Hypothalamus (tissue), 51 donors: ENCODE results near the gene DEFB131B.
"Not testable (repeated sequence)": the region's sequence is repeated elsewhere in the genome, so short reads cannot be mapped to it uniquely, and the experiment has no call there.

ENCODE experiments used
- DNase-seq, 51 donors: peaks; one replicate each; lab custom pipeline; 2025; lab: John Stamatoyannopoulos, UW

Gene DEFB131B

DNA sequence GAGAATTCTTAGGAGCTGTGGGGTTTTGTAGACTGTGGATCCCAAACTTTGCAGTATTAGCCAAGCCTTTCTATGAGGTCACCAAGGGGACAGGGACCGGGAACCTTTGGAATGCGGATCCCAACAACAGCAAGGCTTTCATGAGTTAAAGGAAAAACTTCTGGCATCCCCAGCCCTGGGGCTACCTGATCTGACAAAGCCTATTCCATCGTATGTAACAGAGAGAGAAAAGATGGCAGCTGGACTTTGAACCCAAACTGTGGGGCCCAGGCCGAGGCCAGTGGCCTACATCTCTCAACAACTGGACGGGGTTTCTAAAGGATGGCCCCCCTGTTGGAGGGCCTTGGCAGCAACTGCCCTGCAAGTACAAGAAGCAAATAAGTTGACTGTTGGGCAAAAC, 32.5 kb downstream of the DEFB131B start:
- not testable (repeated sequence) for DNase-seq

- DNase-seq = not testable (repeated sequence)
Measured at GRCh38 chr11:71911321-71911985, 33.2 kb downstream of the DEFB131B start.

GRCh38 chr11:71911986-71912340, 33.7 kb downstream of the DEFB131B start:
- not testable (repeated sequence) for DNase-seq

DNA sequence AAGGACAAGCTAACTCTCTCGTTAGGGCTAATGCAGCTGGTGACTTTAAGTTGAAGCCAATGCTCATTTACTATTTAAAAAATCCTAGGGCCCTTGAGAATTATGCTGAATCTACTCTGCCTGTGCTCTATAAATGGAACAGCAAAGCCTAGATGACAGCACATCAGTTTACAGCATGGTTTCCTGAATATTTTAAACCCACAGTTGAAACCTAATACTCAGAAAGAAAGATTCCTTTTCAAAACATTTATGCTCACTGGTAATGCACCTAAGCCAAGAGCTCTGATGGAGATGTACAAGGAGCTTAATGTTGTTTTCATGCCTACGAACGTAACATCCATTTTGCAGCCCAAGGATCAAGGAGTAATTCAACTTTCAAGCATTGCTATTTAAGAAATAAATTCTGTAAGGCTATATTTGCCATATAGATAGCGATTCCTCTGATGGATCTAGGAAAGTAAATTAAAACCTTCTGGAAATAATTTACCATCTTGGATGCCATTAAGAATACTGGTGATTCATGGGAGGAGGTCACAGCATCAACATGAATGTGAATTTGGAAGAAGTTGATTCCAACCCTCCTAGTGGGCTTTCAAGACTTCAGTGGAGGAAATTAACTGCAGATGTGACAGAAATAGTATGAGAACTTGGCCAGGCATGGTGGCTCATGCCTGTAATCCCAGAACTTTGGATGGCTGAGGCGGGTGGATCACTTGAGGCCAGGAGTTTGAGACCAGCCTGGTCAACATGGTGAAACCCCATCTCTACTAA, 35.7 kb downstream of the DEFB131B start:
- no peak for DNase-seq

DNA sequence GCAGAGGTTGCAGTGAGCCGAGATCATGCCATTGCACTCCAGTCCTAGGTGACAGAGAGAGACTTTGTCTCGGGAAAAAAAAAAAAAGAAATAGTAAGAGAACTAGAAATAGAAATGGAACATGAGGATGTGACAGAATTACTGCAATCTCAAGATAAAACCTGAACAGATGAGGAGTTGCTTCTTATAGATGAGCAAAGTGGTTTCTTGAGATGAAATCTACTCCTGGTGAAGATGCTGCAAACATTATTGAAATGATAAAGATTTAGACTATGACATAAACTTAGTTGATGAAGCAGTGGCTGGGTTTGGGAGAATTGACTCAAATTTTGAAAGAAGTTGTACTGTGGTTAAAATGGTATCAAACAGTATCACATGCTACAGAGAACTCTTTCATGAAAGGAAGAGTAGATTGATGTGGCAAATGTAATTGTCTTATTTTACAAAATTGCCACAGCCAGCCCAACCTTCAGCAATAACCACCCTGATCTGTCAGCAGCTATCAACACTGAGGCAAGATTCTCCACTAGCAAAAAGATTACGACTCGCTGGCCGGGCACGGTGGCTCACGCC, 36.5 kb downstream of the DEFB131B start:
- DNase-seq = no peak

- no peak for DNase-seq
Measured at GRCh38 chr11:71917646-71918140, 39.4 kb downstream of the DEFB131B start.

GRCh38 chr11:71927820-71928736, 49.8 kb downstream of the DEFB131B start, which contains the start of gene XNDC1N:
Gene XNDC1N, minus strand, starts transcription at chr11:71928594. Its CDS starts 5,241 bp downstream, at chr11:71923353.
- peak in 50 of 51 donors; percentile 16 to 99 (median 80) for DNase-seq

- DNase-seq = peak; percentile 74 to 99 (median 93)
Measured at GRCh38 chr11:71928737-71929443, 50.6 kb downstream of the DEFB131B start, which contains the start of gene RNF121. Gene RNF121, plus strand, starts transcription at chr11:71929046. Its CDS starts 16 bp downstream, at chr11:71929062.

DNA sequence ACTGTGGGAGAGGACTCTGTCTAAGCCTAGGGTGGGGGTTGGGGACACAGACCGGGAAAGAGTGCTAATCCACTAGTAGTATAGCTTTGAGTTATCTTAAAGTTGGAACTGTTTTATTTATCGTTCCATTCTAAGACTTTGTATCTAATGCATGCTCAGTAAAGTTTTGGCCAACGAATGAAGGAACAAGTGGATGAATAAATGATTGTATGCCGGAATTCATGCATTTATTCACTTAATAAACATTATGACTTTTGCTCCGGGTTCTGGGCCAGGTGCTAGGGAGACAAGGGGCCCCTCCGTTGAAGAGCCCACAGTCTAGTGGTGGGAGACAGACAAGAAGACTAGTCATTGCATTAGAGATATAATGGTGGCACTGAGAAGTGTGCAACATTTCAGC, 51.2 kb downstream of the DEFB131B start:
- no peak for DNase-seq

- no peak for DNase-seq
Measured at GRCh38 chr11:71930556-71931244, 52.4 kb downstream of the DEFB131B start.

DNA sequence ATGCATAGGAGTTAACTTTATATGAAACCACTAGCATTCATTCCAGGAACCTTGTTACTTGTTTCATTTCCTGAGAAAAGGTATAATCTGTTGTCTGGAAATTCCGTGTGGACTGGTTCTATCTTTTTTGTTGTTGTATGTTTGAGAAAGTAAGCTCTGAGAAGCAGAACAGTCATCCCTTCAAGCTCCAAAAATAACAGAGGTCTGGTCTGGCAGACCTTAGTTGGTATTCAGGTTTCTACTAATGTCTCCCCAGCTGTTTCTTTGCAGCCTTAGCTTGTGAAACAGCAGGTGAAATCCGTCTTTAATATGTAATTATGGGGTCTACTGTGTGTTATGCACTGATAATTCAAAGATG, 53.0 kb downstream of the DEFB131B start:
- DNase-seq = no peak

GRCh38 chr11:71933141-71933933, 55.1 kb downstream of the DEFB131B start:
- DNase-seq = no peak
